ENCODE measurements around the gene SLC38A10. TPM values are rescaled to one million over a fixed set of nuclear protein-coding genes. Genes with fewer than 3 reads are reported as not detected.

Gene SLC38A10
- polyA plus RNA-seq, 1 donor from 2014 or later, result 37.4 TPM

GRCh38 chr17:81245024-81245664 is 50.0 kb downstream of the SLC38A10 start:
- H3K9ac ChIP-seq (ENCODE audit: low read length), result no peak overlapping the region
- TF ChIP-seq REST (IDR thresholded peaks at IDR 0.05; ENCODE audit: borderline replicate concordance) (no peak), EP300 (conservative IDR thresholded peaks at IDR 0.05; ENCODE audit: poor library complexity, severe bottlenecking) (no peak), POLR2AphosphoS5 (IDR thresholded peaks at IDR 0.05) (no peak), MXI1 (conservative IDR thresholded peaks at IDR 0.05; ENCODE audit: poor library complexity, severe bottlenecking) (no peak), SMC3 (conservative IDR thresholded peaks at IDR 0.05; ENCODE audit: poor library complexity) (no peak), CTCF (IDR thresholded peaks at IDR 0.05; ENCODE audit: poor library complexity, severe bottlenecking) (no peak), TAF1 (IDR thresholded peaks at IDR 0.05; ENCODE audit: low read depth) (no peak), EZH2 (IDR thresholded peaks at IDR 0.05; ENCODE audit: borderline replicate concordance, insufficient read depth, low read length, poor library complexity, severe bottlenecking) (no peak), RAD21 (conservative IDR thresholded peaks at IDR 0.05) (no peak)
- no peaks in the 10 kb centered on the region for H4K20me1 ChIP-seq (ENCODE audit: insufficient read depth)
- no peak overlapping the region for H3K4me2 ChIP-seq (ENCODE audit: low read length)
- H3K27me3 ChIP-seq (ENCODE audit: insufficient read depth, low read depth, low read length), result no peaks in the 10 kb centered on the region
- no peak overlapping the region for H2AFZ ChIP-seq (ENCODE audit: low read depth, low read length)
- no peak overlapping the region for H3K4me3 ChIP-seq (ENCODE audit: low read length)
- no peaks in the 10 kb centered on the region for H3K36me3 ChIP-seq (ENCODE audit: insufficient read depth, low read length)
- peaks cover 2% of the 10 kb centered on the region for H3K79me2 ChIP-seq (replicated peaks; ENCODE audit: insufficient read depth, low read length)
- H3K9me2 ChIP-seq (ENCODE audit: insufficient read depth, low read length), result no peaks in the 10 kb centered on the region
- H3K9me3 ChIP-seq (ENCODE audit: low read length), result no peaks in the 10 kb centered on the region
- H3K27ac ChIP-seq (ENCODE audit: low read length), result no peak overlapping the region
- no peaks in the 10 kb centered on the region for H3F3A ChIP-seq (ENCODE audit: insufficient read depth, low read length, poor library complexity, severe bottlenecking)

- no peaks in the 10 kb centered on the region for H3K9me2 ChIP-seq (ENCODE audit: insufficient read depth, low read length)
- H4K20me1 ChIP-seq (ENCODE audit: insufficient read depth), result no peaks in the 10 kb centered on the region
- no peak overlapping the region for H2AFZ ChIP-seq (ENCODE audit: low read depth, low read length)
- no peak for TF ChIP-seq REST (IDR thresholded peaks at IDR 0.05; ENCODE audit: borderline replicate concordance)
- TF ChIP-seq TAF1 (IDR thresholded peaks at IDR 0.05; ENCODE audit: low read depth), result no peak
- no peak for TF ChIP-seq CTCF (IDR thresholded peaks at IDR 0.05; ENCODE audit: poor library complexity, severe bottlenecking)
- no peak overlapping the region for H3K4me3 ChIP-seq (ENCODE audit: low read length)
- H3K9ac ChIP-seq (ENCODE audit: low read length), result no peak overlapping the region
- peaks cover 8% of the 10 kb centered on the region for H3K79me2 ChIP-seq (replicated peaks; ENCODE audit: insufficient read depth, low read length)
- no peak overlapping the region for H3K27ac ChIP-seq (ENCODE audit: low read length)
- H3K4me2 ChIP-seq (ENCODE audit: low read length), result no peak overlapping the region
- no peaks in the 10 kb centered on the region for H3K36me3 ChIP-seq (ENCODE audit: insufficient read depth, low read length)
- no peaks in the 10 kb centered on the region for H3F3A ChIP-seq (ENCODE audit: insufficient read depth, low read length, poor library complexity, severe bottlenecking)
- H3K27me3 ChIP-seq (ENCODE audit: insufficient read depth, low read depth, low read length), result no peaks in the 10 kb centered on the region
- no peaks in the 10 kb centered on the region for H3K9me3 ChIP-seq (ENCODE audit: low read length)
Observed at GRCh38 chr17:81244358-81245023, 50.6 kb downstream of the SLC38A10 start.
